Activated CD8-positive, alpha-beta memory T cell treated with anti-CD3 and anti-CD28 coated beads for 48 hours (primary cell): ENCODE results near the gene PACS2.

Experiments used
- DNase-seq, 3 experiments: peaks; one replicate each; pipeline ENCODE4 v3.0.0-alpha.2; 2020; ENCODE audit warnings: low read depth in 2 of 3, low spot score in 2 of 3

The PACS2 gene

DNA sequence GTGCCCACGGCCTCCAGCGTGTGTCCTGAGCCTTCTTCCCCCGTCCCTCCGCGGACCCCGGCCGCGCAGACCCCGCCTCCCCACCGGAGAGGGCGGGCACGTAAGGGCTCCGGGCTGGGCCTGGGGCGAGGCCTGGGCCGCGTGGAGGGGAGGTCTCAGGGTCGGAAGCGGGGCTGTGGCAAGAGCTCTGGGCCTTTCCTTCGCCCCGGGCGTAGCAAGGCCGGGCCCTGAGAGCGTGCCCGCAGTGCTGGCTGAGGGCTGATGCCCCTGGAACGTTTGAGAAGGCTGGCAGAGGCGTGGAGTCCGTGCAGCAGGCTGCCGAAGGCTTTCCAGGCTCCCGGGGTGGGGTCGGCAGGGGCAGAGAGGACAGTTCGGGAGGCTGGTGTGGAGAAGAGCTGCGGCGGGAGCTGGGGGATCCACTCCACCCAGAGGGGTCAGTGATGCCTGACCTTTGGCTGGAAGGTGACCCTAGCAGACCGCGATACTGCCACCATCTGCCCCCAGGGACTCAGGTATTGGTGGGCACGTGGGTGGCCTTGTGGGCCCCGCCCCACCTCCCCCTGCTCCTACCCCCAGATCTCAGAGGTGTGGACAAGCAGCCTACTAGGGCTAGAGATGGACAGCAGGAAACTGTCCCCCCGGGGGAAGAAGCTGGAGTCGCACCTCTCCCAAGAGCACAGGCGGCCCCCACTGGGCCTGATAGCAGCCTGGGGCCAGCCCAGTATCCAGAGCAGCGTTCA lies 84.3 kb downstream of the PACS2 start:
- no peak for DNase-seq

- DNase-seq = no peak
Observed at GRCh38 chr14:105399466-105399775, 84.9 kb downstream of the PACS2 start.

- DNase-seq = no peak
Observed at GRCh38 chr14:105400016-105400415, 85.5 kb downstream of the PACS2 start.

- no peak for DNase-seq
Observed at GRCh38 chr14:105401699-105402098, 87.2 kb downstream of the PACS2 start.

- DNase-seq = no peak
Observed at GRCh38 chr14:105408592-105408991, 94.0 kb downstream of the PACS2 start.

- DNase-seq = no peak
Observed at GRCh38 chr14:105409364-105409763, 94.8 kb downstream of the PACS2 start.

GRCh38 chr14:105410642-105411016 lies 96.1 kb downstream of the PACS2 start:
- no peak for DNase-seq

DNA sequence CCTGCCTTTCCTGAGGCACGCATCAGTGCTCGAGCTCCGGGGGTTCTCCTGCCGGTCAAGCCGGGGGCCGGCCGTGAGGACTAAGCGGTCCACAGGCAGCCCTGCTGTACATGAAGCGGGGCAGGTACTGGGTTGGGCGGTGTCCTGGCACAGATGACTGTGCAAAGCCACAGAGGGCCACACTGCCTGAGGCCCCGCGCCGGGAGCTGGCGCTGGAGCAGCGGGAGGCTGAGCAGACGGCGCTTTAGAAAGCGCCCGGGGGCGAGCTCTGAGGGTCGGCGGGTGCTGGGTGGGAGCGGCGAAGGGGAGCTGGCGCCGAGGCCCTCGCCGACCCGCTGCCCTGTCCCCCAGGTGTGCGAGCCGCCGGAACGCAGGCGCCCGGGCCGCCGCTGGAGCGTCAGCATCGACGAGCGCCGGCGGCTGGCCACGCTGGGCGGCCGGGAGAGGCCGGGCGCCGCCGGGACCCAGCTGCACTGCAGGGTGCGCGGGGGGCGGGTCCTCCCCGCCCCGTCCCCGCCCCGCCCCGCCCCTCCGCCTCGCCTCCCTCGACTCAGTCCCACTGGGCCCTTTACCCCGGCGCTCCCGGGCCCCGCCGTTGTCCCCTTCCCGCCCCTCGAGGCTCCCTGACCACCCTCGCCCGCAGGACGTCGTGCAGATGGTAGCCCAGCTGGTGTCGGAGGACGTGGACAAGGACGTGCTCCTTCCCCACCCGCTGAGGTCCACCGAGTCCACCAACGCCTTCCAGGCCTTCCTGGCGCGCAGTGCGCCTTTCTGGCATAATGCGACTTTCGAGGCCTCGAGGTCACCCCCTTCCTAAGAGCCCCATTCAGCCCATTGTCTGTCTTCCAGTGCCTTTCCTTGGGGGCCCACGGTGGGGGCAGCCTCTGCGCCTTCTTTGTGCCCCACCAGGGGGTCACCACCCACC lies 96.7 kb downstream of the PACS2 start:
- DNase-seq = no peak

GRCh38 chr14:105411985-105412770 lies 97.6 kb downstream of the PACS2 start:
- DNase-seq = no peak

DNA sequence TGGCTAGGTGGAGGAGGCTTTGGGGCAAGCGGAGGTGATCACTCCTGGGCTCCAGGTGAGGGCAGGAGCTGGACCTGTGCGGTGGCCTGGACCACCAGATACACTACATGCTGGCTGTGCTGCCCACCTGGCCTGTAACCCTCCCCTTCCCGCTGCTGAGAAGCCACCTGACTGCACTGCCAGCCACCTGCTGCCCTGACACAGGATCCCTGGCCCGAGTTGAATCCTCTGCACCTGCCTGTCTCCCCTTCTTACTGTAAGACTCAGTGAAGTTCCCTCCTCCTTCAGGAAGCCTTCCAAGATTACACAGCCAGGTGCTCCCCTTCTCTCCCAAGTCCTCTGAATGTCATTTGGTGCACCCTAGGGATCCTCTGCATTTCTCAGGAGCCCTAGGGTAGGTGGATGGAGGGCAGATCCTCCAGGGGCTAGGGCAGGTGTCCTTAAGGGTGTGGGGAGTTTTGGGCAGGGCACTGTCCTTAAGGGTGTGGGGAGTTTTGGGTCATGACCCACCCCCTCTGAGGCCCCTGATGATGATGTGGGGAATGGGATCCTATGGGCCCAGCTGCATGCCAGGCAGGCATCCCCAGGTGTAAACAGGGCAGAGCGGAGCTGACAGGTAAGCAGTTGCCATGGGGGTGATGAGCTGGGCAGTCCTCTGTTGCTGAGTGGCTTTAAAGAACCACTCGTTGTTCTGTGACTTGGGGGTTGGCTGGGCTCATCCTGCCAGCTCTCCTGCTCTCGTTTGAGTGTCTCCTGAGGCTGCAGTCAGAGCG lies 98.4 kb downstream of the PACS2 start:
- DNase-seq = no peak

- DNase-seq = no peak
Observed at GRCh38 chr14:105413544-105413886, 99.0 kb downstream of the PACS2 start.

GRCh38 chr14:105414456-105415371 lies 100.2 kb downstream of the PACS2 start:
- DNase-seq = peak; percentile 45 to 63 (median 59)

DNA sequence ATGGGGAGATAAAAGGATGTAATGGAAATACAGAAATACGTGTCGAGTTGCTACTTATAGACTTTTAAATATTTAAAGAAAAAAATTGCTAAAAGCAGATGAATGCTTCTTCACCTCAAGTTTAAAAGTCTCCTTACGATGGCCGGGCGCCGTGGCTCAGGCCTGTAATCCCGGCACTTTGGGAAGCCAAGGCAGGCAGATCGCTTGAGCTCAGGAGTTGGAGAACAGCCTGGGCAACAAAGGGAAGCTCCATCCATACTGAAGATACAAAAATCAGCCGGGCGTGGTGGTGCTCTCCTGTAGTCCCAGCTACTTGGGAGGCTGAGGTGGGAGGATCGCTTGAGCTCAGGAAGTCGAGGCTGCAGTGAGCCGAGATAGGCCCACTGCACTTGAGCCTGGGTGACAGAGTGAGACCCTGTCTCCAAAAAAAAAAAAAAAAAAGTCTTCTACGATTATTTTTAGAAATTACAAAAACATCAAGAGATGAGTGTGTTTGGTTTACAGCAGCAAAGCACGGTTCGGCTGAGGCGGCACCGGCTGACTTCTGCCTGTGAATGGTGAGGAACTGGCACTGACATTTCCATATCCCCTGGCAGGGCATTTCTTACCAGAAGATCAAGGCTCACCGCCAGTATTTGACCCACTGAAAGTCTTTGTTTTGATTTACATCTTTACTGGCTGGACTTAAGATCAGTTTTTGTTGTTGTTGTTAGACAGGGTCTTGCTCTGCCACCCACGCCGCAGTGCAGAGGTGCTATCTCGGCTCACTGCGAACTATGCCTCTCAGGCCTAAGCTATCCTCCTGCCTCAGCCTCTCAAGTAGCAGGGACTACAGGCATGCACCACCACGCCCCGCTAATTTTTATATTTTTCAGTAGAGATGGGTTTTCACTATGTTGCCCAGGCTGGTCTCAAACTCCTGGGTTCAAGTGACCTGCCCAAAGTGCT lies 101.2 kb downstream of the PACS2 start:
- no peak for DNase-seq

- no peak for DNase-seq
Observed at GRCh38 chr14:105416671-105417070, 102.1 kb downstream of the PACS2 start.

DNA sequence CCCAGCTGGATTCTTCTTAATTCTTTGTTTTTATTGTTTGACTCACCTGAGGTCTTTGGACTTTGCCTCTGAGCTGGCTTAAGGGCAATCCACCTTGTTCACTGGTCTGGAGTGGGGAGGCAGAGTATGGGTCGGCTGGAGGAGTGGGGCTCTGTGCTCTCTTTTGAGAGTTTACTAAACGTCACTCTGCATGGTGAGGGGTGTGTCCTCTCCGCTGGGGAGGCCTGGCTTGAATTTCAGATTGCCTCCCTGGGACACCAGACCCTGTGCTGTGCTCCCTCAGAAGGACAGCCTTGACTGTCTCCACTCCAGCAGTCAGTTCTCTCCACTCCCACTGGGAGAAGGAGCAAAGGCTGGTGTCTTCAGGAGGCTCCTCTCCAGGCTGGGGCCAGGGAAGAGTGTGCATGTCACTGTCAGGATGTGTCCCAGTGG lies 103.2 kb downstream of the PACS2 start:
- DNase-seq = no peak

DNA sequence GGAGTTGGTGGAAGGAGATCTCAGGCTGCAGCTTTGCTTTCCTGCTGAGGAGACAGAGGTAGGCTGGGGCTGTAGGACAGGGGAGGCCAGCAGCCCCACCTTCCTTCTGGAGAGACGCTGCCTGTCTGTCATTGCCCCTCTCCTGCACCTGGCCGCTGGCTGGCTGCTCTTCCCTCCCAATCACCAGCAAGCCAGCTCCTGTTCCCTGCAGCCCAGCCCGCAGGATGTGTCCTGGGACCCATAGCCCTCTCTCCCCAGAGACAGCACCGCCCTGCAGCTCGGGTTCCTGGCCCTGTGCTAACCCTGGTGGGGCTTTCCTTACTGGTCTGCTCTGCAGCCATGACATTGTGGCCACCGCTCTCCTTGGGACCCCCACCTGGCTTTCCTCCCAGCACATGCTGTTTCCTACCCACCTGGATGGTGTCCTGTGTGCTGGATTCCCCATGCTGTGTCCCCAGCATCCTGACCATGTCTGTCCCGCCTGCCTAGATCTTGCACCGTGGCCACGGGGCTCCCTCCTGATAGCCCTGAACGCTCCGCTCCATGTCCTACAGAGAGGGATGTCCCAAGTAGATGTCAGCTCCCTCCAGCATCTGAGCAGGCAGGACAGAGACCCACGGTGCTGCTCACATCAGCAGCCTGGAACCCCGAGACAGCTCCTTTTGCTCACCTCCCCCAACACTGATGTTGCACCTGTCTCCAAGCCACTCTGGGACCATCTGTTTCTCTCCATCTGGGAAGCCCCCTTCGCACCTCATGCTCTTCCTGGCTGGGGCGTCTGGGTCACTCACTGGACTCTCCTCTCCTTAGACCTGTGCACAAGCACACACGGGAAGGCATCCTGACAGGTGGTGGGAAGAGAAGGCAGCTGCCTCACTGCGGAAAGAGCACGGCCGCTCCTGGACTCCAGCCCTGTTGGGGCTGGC lies 104.0 kb downstream of the PACS2 start:
- no peak for DNase-seq

GRCh38 chr14:105419195-105420091 lies 104.9 kb downstream of the PACS2 start, which contains the start of gene MTA1:
MTA1 (plus strand) TSS chr14:105419827; CDS start chr14:105420036, 209 bp downstream.
- DNase-seq = no peak
